ENCODE measurements around the gene PPP6R2.

DNA sequence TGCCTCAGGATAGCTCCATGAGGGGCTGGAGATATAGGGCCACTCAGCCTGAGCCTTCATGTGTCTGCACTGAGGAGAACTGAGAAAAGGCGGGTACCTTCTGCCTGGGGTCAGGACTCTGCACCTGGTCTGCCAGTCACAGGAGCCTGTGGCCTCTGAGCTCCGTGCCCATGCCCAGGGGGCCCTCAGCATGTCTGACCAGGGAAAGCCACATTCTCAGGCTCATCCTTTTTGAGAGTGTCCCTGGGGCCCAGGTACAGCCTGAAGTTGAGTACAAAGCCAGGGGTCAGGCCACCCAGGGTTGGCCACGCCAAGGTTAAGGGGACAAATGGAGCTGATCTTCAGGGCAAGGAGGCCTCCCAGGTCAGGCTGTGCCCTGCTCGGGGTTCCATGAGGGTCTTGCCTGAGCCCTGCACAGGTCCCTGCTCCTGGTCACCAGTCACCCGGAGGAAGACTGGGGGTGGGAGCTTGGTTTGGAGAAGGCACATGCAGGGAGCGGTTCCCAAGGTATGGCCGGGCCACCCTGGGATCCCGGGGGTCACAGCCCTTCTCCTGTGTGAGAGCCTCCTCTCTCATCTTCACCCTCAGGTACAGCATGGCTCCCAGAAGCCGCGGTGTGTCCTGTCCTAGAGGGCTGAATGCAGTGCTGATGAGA, 22.3 kb upstream of the PPP6R2 start:
- TF ChIP-seq, protein P1, sequence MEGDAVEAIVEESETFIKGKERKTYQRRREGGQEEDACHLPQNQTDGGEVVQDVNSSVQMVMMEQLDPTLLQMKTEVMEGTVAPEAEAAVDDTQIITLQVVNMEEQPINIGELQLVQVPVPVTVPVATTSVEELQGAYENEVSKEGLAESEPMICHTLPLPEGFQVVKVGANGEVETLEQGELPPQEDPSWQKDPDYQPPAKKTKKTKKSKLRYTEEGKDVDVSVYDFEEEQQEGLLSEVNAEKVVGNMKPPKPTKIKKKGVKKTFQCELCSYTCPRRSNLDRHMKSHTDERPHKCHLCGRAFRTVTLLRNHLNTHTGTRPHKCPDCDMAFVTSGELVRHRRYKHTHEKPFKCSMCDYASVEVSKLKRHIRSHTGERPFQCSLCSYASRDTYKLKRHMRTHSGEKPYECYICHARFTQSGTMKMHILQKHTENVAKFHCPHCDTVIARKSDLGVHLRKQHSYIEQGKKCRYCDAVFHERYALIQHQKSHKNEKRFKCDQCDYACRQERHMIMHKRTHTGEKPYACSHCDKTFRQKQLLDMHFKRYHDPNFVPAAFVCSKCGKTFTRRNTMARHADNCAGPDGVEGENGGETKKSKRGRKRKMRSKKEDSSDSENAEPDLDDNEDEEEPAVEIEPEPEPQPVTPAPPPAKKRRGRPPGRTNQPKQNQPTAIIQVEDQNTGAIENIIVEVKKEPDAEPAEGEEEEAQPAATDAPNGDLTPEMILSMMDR (conservative IDR thresholded peaks at IDR 0.05 in 1 of 2, IDR thresholded peaks at IDR 0.05 in 1 of 2; ENCODE audit: extremely low read depth in 1 of 2, insufficient read depth in 1 of 2, low read depth in 1 of 2, low read length in 2 of 2), result no peak
- no peak for TF ChIP-seq EZH2 (IDR thresholded peaks at IDR 0.05; ENCODE audit: borderline replicate concordance, low read length)
